GM19438 (cell line): Measurements from ENCODE around the gene PDZK1.
"Not testable (repeated sequence)": the region's sequence is repeated elsewhere in the genome, so short reads cannot be mapped to it uniquely, and the experiment has no call there.

Experiments used
- ATAC-seq: cut with Tn5 transposase; IDR thresholded peaks from one replicate; pipeline ENCODE4 v1.9.1; 2021; ENCODE audit warnings: low read depth; ENCODE audit not compliant: unreplicated experiment

PDZK1 gene

GRCh38 chr1:145711213-145711651 is 4.1 kb upstream of the PDZK1 start:
- ATAC-seq = no peak

- ATAC-seq = no peak
Observed at GRCh38 chr1:145710291-145711027, 3.3 kb upstream of the PDZK1 start.

GRCh38 chr1:145708063-145708462 is 895 bp upstream of the PDZK1 start:
- no peak for ATAC-seq

GRCh38 chr1:145706086-145706664 is 993 bp downstream of the PDZK1 start:
- ATAC-seq = no peak

- no peak for ATAC-seq
Observed at GRCh38 chr1:145705622-145706021, 1.5 kb downstream of the PDZK1 start.

GRCh38 chr1:145702826-145703225 is 4.3 kb downstream of the PDZK1 start:
- ATAC-seq = no peak

- ATAC-seq = no peak
Observed at GRCh38 chr1:145702052-145702451, 5.1 kb downstream of the PDZK1 start.

- no peak for ATAC-seq
Observed at GRCh38 chr1:145701306-145701862, 5.8 kb downstream of the PDZK1 start.

- no peak for ATAC-seq
Observed at GRCh38 chr1:145696630-145696960, 10.6 kb downstream of the PDZK1 start.

GRCh38 chr1:145695821-145696629 is 11.1 kb downstream of the PDZK1 start:
- ATAC-seq = no peak

GRCh38 chr1:145692785-145693443 is 14.3 kb downstream of the PDZK1 start:
- ATAC-seq = no peak

GRCh38 chr1:145690587-145691558 is 16.3 kb downstream of the PDZK1 start:
- peak; percentile 74 for ATAC-seq

- no peak for ATAC-seq
Observed at GRCh38 chr1:145689922-145690321, 17.2 kb downstream of the PDZK1 start.

- no peak for ATAC-seq
Observed at GRCh38 chr1:145688924-145689323, 18.2 kb downstream of the PDZK1 start.

- no peak for ATAC-seq
Observed at GRCh38 chr1:145688328-145688727, 18.8 kb downstream of the PDZK1 start.

GRCh38 chr1:145686078-145686477 is 21.1 kb downstream of the PDZK1 start:
- not testable (repeated sequence) for ATAC-seq

GRCh38 chr1:145684858-145685257 is 22.3 kb downstream of the PDZK1 start:
- not testable (repeated sequence) for ATAC-seq

GRCh38 chr1:145673217-145673616 is 34.0 kb downstream of the PDZK1 start:
- ATAC-seq = not testable (repeated sequence)

GRCh38 chr1:145670995-145671745 is 36.0 kb downstream of the PDZK1 start:
- not testable (repeated sequence) for ATAC-seq
